OCI-LY7 (cell line): ENCODE results near the gene DCAF4. TPM values are rescaled to one million over a fixed set of nuclear protein-coding genes. Genes with fewer than 3 reads are reported as not detected.
A peak's percentile ranks its signal among the peaks of the same experiment; 100 is the strongest.

ENCODE experiments used
- BruUV-seq: library from RNA; stranded (reverse); fragments of 400-500 nt; replicated peaks from 2 replicates; lab custom pipeline; 2021; lab: Mats Ljungman, UMichigan
- CTCF ChIA-PET: fragments of 300-600 bp; sonication (Branson Sonifier 250); formaldehyde crosslinking; loops from one replicate; lab custom pipeline; 2022; ENCODE audit warnings: antibody characterized with exemption; ENCODE audit not compliant: unreplicated experiment; lab: Charles Lee
- POLR2A ChIA-PET: fragments of 300-600 bp; sonication (Branson Sonifier 250); formaldehyde crosslinking; loops from one replicate; lab custom pipeline; 2022; ENCODE audit warnings: antibody characterized with exemption; lab: Charles Lee
- DNase-seq: peaks from one replicate; pipeline ENCODE4 v3.0.0-alpha.2; 2015; ENCODE audit warnings: low spot score
- H2AFZ ChIP-seq: fragments of 200-600 bp; sonication (generic), shearing (Covaris generic); 2 replicates; pipeline ENCODE4 v1.6.1; 2014; ENCODE audit warnings: mild to moderate bottlenecking, antibody characterized with exemption, low read length, moderate library complexity
- H3K27ac ChIP-seq: fragments of 200-600 bp; sonication (generic); 2 replicates; pipeline ENCODE4 v1.5.1; 2014; ENCODE audit warnings: mixed run types, low read depth, mild to moderate bottlenecking, moderate library complexity, low read length, inconsistent platforms; ENCODE audit not compliant: poor library complexity, severe bottlenecking
- H3K36me3 ChIP-seq: fragments of 200-600 bp; sonication (generic); 2 replicates; pipeline ENCODE4 v1.6.1; 2014; ENCODE audit warnings: mild to moderate bottlenecking, antibody characterized with exemption, low read length, moderate library complexity, mixed read lengths; ENCODE audit not compliant: insufficient read depth
- H3K4me1 ChIP-seq: fragments of 200-600 bp; sonication (generic); 2 replicates; pipeline ENCODE4 v1.5.1; 2014; ENCODE audit warnings: mild to moderate bottlenecking, low read length; ENCODE audit not compliant: insufficient read depth, poor library complexity, severe bottlenecking
- H3K4me2 ChIP-seq: fragments of 200-600 bp; sonication (generic); 2 replicates; pipeline ENCODE4 v1.6.1; 2014; ENCODE audit warnings: mild to moderate bottlenecking, low read length
- H3K4me3 ChIP-seq: fragments of 200-600 bp; sonication (generic); 2 replicates; pipeline ENCODE4 v1.5.1; 2014; ENCODE audit warnings: mild to moderate bottlenecking, low read depth, low read length; ENCODE audit not compliant: poor library complexity, severe bottlenecking
- H3K79me2 ChIP-seq: fragments of 200-600 bp; sonication (generic); 2 replicates; pipeline ENCODE4 v1.6.1; 2016; ENCODE audit warnings: low read depth, mild to moderate bottlenecking, low read length, moderate library complexity, mixed read lengths; ENCODE audit not compliant: insufficient read depth
- H3K9me2 ChIP-seq: fragments of 200-600 bp; sonication (generic); 2 replicates; pipeline ENCODE4 v1.6.1; 2016; ENCODE audit warnings: mild to moderate bottlenecking, low read length, mixed read lengths; ENCODE audit not compliant: insufficient read depth
- H3K9me3 ChIP-seq: fragments of 200-600 bp; sonication (generic); 2 replicates; pipeline ENCODE4 v1.6.1; 2014; ENCODE audit warnings: mild to moderate bottlenecking, mixed run types, low read length, mixed read lengths
- H4K20me1 ChIP-seq: fragments of 200-600 bp; sonication (generic); 2 replicates; pipeline ENCODE4 v1.6.1; 2014; ENCODE audit warnings: mild to moderate bottlenecking, antibody characterized with exemption, low read length, moderate library complexity, mixed read lengths; ENCODE audit not compliant: insufficient read depth
- EZH2phosphoT487 ChIP-seq: fragments of 200-600 bp; sonication (generic); IDR thresholded peaks from 2 replicates; pipeline ENCODE4 v1.6.1; 2018; ENCODE audit warnings: low read depth, borderline replicate concordance, mild to moderate bottlenecking, mixed run types, antibody characterized with exemption, low read length, moderate library complexity, mixed read lengths
- intact Hi-C: fragments of 100-400 bp; cut with micrococcal nuclease; formaldehyde crosslinking; loops from one replicate; pipeline ENCODE4 v1.10.0; 2022; ENCODE audit not compliant: unreplicated experiment
- total RNA-seq, 2 experiments: library from RNA; depleted of rRNA in 1 of 2; stranded (reverse); fragments of >200 nt in 1 of 2; shearing (Covaris generic) in 1 of 2; gene quantifications; 2 replicates each; pipeline ENCODE4 v1.2.3, GENCODE V29; 2014 to 2022
- TF ChIP-seq, protein P1 (sequence below): fragments of 200-600 bp; sonication (generic); conservative IDR thresholded peaks from 2 replicates; pipeline ENCODE4 v1.5.1; 2014; ENCODE audit warnings: mild to moderate bottlenecking, antibody characterized with exemption, low read length, moderate library complexity, mixed read lengths

DCAF4 gene
- total RNA-seq, 2 experiments from 2014 or later = 31.1 to 48.8 TPM

DNA sequence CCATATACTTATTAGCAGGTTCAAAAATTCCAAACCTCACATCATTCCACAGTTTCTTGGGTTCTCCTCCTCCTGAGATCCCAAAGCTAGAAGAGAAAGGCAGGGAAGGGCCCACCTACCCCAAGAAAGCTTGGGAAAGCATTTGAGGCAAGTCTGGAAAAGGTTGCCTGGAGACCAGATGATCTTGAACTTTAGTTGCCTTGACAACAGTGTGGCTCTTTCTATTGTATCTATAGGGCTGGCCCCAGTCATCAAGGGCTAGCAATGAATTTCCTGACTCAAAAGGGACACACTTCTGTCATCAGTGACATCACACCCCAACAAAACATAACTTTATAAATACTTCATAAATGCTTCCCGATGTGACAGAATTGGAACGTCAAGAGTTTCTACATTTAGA is 60.6 kb downstream of the DCAF4 start:
- intact Hi-C loops = no loop called here
- Histone ChIP-seq H3K9me2 (no peaks in the 10 kb centered on the region), H3K36me3 (peaks cover 22% of the 10 kb centered on the region), H3K27ac (no peak overlapping the region), H3K79me2 (no peaks in the 10 kb centered on the region), H4K20me1 (no peaks in the 10 kb centered on the region), H3K4me3 (no peak overlapping the region), H3K9me3 (no peaks in the 10 kb centered on the region), H3K4me1 (no peaks in the 10 kb centered on the region), H3K4me2 (no peak overlapping the region), H2AFZ (no peak overlapping the region)
- BruUV-seq = no TSS peak
- DNase-seq = no peak
- ChIA-PET POLR2A (interaction anchor here (0.7 kb wide), 2 partner anchors 836 to 1990 kb away, joined by 3 to 4 read pairs; no protein-coding TSS in a partner anchor), CTCF (no interaction called here)
- TF ChIP-seq, protein P1, sequence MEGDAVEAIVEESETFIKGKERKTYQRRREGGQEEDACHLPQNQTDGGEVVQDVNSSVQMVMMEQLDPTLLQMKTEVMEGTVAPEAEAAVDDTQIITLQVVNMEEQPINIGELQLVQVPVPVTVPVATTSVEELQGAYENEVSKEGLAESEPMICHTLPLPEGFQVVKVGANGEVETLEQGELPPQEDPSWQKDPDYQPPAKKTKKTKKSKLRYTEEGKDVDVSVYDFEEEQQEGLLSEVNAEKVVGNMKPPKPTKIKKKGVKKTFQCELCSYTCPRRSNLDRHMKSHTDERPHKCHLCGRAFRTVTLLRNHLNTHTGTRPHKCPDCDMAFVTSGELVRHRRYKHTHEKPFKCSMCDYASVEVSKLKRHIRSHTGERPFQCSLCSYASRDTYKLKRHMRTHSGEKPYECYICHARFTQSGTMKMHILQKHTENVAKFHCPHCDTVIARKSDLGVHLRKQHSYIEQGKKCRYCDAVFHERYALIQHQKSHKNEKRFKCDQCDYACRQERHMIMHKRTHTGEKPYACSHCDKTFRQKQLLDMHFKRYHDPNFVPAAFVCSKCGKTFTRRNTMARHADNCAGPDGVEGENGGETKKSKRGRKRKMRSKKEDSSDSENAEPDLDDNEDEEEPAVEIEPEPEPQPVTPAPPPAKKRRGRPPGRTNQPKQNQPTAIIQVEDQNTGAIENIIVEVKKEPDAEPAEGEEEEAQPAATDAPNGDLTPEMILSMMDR = no peak
- no peak for TF ChIP-seq EZH2phosphoT487

DNA sequence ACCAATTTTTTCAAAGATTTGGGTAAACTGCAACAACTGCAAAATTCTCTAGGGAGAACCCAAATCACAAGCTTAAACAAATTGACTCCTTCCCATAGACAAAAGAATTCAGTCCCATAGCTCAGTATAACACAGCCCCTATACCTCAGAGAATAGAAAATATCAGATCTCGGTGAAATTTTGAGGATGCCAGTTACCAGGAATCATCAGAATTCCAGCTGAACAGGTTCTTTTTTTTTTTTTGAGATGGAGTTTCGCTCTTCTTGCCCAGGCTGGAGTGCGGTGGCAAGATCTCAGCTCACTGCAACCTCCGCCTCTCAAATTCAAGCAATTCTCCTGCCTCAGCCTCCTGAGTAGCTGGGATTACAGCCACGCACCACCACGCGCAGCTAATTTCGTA is 63.9 kb downstream of the DCAF4 start:
- DNase-seq = no peak
- CTCF ChIA-PET = no interaction called here
- Histone ChIP-seq H4K20me1 (no peaks in the 10 kb centered on the region), H3K4me1 (no peaks in the 10 kb centered on the region), H2AFZ (no peak overlapping the region), H3K27ac (no peak overlapping the region), H3K9me3 (no peaks in the 10 kb centered on the region), H3K4me2 (no peak overlapping the region), H3K4me3 (no peak overlapping the region), H3K36me3 (peaks cover 18% of the 10 kb centered on the region), H3K9me2 (no peaks in the 10 kb centered on the region), H3K79me2 (no peaks in the 10 kb centered on the region)
- POLR2A ChIA-PET = interaction anchor here (0.7 to 1.4 kb wide), 2 partner anchors 10 to 31 kb away, joined by 3 to 4 read pairs; no protein-coding TSS in a partner anchor
- intact Hi-C loops = no loop called here
- BruUV-seq = no TSS peak
- TF ChIP-seq, protein P1 = no peak
- TF ChIP-seq EZH2phosphoT487 = no peak

DNA sequence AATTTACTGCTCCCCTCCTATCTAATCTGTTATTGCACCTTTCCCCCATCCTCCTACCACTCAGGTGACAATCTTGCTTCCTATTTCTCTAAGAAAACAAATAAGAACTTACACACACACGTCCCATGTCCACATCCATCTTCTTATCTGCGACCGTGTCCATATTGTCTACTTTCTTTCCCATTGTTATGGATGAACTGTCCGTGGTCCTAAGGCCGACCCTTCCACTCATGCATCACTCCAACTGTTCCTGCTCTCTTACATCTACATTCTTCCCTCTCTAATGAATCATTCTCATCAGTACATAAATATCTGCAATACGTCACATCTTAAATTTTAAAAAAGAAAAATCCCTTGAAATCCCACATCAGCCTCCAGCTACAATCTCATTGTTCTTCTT is 70.7 kb downstream of the DCAF4 start:
- Histone ChIP-seq H4K20me1 (no peaks in the 10 kb centered on the region), H3K9me2 (no peaks in the 10 kb centered on the region), H2AFZ (no peak overlapping the region), H3K4me2 (no peak overlapping the region), H3K79me2 (no peaks in the 10 kb centered on the region), H3K27ac (no peak overlapping the region), H3K4me3 (no peak overlapping the region), H3K36me3 (peaks cover 33% of the 10 kb centered on the region), H3K4me1 (no peaks in the 10 kb centered on the region), H3K9me3 (no peaks in the 10 kb centered on the region)
- CTCF ChIA-PET = no interaction called here
- no peak for DNase-seq
- POLR2A ChIA-PET = no interaction called here
- TF ChIP-seq EZH2phosphoT487 = no peak
- TF ChIP-seq, protein P1 = no peak
- intact Hi-C loops = no loop called here
- TSS peak; percentile 41 for BruUV-seq
